Activated T-cell treated with anti-CD3 and anti-CD28 coated beads, Interleukin-2, amount 50 U/mL, for 24 hours (primary cell): ENCODE measurements around the gene ZNF579.

Experiments
- DNase-seq: peaks from one replicate; pipeline ENCODE4 v3.0.0-alpha.2; 2020
- H3K27ac Mint-ChIP-seq: 2 replicates; pipeline ENCODE4 v1.8.0; 2020; ENCODE audit warnings: mild to moderate bottlenecking, mixed read lengths
- H3K27me3 Mint-ChIP-seq: 2 replicates; pipeline ENCODE4 v1.8.0; 2020; ENCODE audit warnings: mixed read lengths
- H3K36me3 Mint-ChIP-seq: 2 replicates; pipeline ENCODE4 v1.8.0; 2020; ENCODE audit warnings: low read depth, mixed read lengths
- H3K4me1 Mint-ChIP-seq: 2 replicates; pipeline ENCODE4 v1.8.0; 2020; ENCODE audit warnings: low read depth, mixed read lengths
- H3K4me3 Mint-ChIP-seq: 2 replicates; pipeline ENCODE4 v1.8.0; 2020; ENCODE audit warnings: mild to moderate bottlenecking, moderate library complexity, mixed read lengths
- H3K9me3 Mint-ChIP-seq: 2 replicates; pipeline ENCODE4 v1.8.0; 2020; ENCODE audit warnings: mixed read lengths

The ZNF579 gene

GRCh38 chr19:55616395-55616875 is 35.8 kb upstream of the ZNF579 start:
- H3K27me3 Mint-ChIP-seq = no peaks in the 10 kb centered on the region
- no peak overlapping the region for H3K4me3 Mint-ChIP-seq
- H3K27ac Mint-ChIP-seq = no peak overlapping the region
- no peak for DNase-seq
- no peaks in the 10 kb centered on the region for H3K9me3 Mint-ChIP-seq
- peaks cover 63% of the 10 kb centered on the region for H3K36me3 Mint-ChIP-seq
- peaks cover 32% of the 10 kb centered on the region for H3K4me1 Mint-ChIP-seq

DNA sequence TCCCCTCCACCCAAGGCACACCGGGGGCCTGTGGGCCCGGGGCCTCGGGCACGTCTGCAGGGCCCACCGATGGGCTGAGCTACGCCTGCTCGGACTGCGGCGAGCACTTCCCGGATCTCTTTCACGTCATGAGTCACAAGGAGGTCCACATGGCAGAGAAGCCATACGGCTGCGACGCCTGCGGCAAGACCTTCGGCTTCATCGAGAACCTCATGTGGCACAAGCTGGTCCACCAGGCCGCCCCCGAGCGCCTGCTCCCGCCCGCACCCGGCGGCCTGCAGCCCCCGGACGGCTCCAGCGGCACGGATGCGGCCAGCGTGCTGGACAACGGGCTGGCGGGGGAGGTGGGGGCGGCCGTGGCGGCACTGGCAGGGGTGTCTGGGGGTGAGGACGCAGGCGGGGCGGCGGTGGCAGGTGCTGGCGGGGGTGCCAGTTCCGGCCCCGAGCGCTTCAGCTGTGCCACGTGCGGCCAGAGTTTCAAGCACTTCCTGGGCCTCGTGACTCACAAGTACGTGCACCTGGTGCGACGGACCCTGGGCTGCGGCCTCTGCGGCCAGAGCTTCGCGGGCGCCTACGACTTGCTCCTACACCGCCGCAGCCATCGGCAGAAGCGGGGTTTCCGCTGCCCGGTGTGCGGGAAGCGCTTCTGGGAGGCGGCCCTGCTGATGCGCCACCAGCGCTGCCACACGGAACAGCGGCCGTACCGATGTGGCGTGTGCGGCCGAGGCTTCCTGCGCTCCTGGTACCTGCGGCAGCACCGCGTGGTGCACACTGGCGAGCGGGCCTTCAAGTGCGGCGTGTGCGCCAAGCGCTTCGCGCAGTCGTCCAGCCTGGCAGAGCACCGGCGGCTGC is 35.1 kb upstream of the ZNF579 start:
- H3K27ac Mint-ChIP-seq = no peak overlapping the region
- DNase-seq = no peak
- H3K27me3 Mint-ChIP-seq = no peaks in the 10 kb centered on the region
- H3K4me1 Mint-ChIP-seq = peaks cover 32% of the 10 kb centered on the region
- no peak overlapping the region for H3K4me3 Mint-ChIP-seq
- H3K36me3 Mint-ChIP-seq = peaks cover 64% of the 10 kb centered on the region
- no peaks in the 10 kb centered on the region for H3K9me3 Mint-ChIP-seq

- H3K4me1 Mint-ChIP-seq = peaks cover 30% of the 10 kb centered on the region
- H3K4me3 Mint-ChIP-seq = no peak overlapping the region
- H3K36me3 Mint-ChIP-seq = peaks cover 64% of the 10 kb centered on the region
- DNase-seq = no peak
- H3K9me3 Mint-ChIP-seq = no peaks in the 10 kb centered on the region
- H3K27me3 Mint-ChIP-seq = no peaks in the 10 kb centered on the region
- no peak overlapping the region for H3K27ac Mint-ChIP-seq
Measured at GRCh38 chr19:55614711-55615542, 34.3 kb upstream of the ZNF579 start.

DNA sequence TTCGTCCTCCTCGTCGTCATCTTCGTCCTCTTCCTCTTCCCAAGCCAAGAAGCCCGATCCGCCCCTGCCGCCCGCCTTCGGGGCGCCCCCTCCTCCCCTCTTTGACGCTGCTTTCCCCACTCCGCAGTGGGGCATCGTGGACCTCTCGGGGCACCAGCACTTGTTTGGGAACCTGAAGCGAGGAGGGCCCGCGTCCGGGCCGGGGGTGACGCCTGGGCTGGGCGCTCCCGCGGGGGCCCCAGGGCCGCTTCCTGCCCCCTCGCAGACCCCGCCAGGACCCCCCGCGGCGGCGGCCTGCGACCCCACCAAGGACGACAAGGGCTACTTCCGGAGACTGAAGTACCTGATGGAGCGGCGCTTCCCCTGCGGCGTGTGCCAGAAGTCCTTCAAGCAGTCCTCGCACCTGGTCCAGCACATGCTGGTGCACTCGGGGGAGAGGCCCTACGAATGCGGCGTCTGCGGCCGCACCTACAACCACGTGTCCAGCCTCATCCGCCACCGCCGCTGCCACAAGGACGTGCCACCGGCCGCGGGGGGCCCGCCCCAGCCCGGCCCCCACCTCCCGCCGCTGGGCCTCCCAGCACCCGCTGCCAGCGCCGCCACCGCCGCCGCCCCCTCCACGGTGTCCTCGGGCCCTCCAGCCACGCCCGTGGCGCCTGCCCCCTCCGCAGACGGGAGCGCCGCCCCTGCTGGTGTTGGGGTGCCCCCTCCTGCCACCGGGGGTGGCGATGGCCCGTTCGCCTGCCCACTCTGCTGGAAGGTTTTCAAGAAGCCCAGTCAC is 33.5 kb upstream of the ZNF579 start:
- Mint-ChIP-seq H3K27me3 (no peaks in the 10 kb centered on the region), H3K4me1 (peaks cover 30% of the 10 kb centered on the region), H3K4me3 (no peak overlapping the region), H3K36me3 (peaks cover 65% of the 10 kb centered on the region), H3K9me3 (no peaks in the 10 kb centered on the region), H3K27ac (no peak overlapping the region)
- DNase-seq = no peak

- no peaks in the 10 kb centered on the region for H3K27me3 Mint-ChIP-seq
Measured at GRCh38 chr19:55613396-55613795, 32.7 kb upstream of the ZNF579 start.

DNA sequence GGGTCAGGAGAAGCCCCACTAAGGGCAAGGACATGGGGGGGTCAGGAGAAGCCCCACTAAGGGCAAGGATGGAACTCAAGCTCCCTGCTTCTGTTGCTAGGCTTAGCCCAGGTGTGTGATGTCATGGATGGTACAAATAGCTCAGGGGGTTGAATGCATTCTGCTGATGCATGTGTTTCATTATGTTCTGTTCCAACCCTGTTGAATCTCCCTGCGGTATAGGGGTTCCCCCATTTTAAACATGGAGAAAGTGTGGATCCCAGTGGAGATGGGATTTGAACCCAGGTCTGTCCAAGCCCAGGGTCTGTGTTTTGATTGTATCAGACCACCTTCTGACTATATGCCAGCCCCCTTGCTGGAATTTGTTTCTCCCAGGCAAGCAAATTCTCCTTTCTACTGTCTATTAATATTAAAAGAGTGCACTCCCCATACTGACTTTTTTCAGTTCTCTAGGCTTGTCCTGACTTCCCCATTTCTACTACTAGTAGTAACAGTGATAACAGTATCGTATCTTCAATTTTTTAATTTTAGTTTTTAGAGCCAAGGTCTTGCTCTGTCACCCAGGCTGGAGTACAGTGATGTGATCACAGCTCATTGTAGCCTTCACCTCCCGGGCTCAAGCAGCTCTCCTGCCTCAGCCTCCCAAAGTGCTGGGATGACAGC is 31.5 kb upstream of the ZNF579 start:
- no peak for DNase-seq
- H3K4me3 Mint-ChIP-seq = no peak overlapping the region
- H3K9me3 Mint-ChIP-seq = no peaks in the 10 kb centered on the region
- H3K27me3 Mint-ChIP-seq = no peaks in the 10 kb centered on the region
- peak overlapping the region; percentile 67 for H3K27ac Mint-ChIP-seq
- H3K4me1 Mint-ChIP-seq = peaks cover 45% of the 10 kb centered on the region
- H3K36me3 Mint-ChIP-seq = peaks cover 72% of the 10 kb centered on the region

More at GRCh38 chr19:55613396-55613795, 32.7 kb upstream of the ZNF579 start:
- peaks cover 72% of the 10 kb centered on the region for H3K36me3 Mint-ChIP-seq
- H3K4me3 Mint-ChIP-seq = no peak overlapping the region
- DNase-seq = no peak
- H3K9me3 Mint-ChIP-seq = no peaks in the 10 kb centered on the region
- no peak overlapping the region for H3K27ac Mint-ChIP-seq
- peaks cover 35% of the 10 kb centered on the region for H3K4me1 Mint-ChIP-seq

- Mint-ChIP-seq H3K27ac (peak overlapping the region; percentile 67), H3K27me3 (no peaks in the 10 kb centered on the region), H3K4me1 (peaks cover 51% of the 10 kb centered on the region), H3K4me3 (no peak overlapping the region), H3K9me3 (no peaks in the 10 kb centered on the region), H3K36me3 (peaks cover 73% of the 10 kb centered on the region)
- DNase-seq = no peak
Measured at GRCh38 chr19:55611300-55611982, 30.8 kb upstream of the ZNF579 start.

DNA sequence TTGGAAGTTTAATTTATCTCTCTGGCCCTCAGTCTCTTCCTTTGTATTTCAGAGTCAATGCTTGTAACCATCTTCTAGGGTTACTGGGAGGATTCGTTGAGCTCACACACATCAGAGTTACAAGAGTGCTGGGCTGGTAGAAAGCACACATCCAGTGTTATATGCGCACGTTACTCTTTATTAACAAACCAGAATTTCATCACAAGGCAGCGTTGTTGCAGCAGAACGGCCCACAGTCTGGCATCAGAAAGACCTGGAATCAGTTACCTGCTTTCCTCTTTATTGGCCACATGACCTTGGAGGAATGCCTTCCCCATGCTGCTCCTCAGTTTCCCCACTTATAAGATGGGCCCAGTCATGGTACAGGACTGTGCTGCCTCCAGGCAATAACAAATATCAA is 28.7 kb upstream of the ZNF579 start:
- H3K27ac Mint-ChIP-seq = peak overlapping the region; percentile 6
- no peak for DNase-seq
- no peak overlapping the region for H3K4me3 Mint-ChIP-seq
- H3K9me3 Mint-ChIP-seq = no peaks in the 10 kb centered on the region
- H3K4me1 Mint-ChIP-seq = peaks cover 62% of the 10 kb centered on the region
- H3K36me3 Mint-ChIP-seq = peaks cover 69% of the 10 kb centered on the region
- H3K27me3 Mint-ChIP-seq = no peaks in the 10 kb centered on the region

DNA sequence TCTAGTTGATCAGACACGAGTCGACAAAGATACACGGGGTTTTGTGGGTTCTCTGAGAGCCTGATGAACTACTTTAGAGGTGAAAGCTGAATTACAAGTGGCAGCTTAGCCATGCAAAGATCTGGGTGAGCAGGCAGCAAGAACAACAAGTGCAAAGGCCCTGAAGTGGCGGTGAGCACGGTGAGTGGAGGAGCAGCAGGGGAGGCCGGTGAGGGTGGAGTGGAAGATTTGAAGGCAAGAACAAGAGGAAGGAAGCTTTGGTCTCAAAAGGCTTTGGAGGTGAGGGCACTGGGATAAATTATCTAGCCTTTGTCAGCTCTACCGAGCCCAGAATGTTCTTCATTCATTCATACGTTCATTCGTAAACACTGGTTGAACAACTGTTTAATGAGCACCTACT is 26.2 kb upstream of the ZNF579 start:
- DNase-seq = no peak
- H3K27me3 Mint-ChIP-seq = no peaks in the 10 kb centered on the region
- peaks cover 65% of the 10 kb centered on the region for H3K4me1 Mint-ChIP-seq
- H3K36me3 Mint-ChIP-seq = peaks cover 61% of the 10 kb centered on the region
- peak overlapping the region; percentile 97 for H3K27ac Mint-ChIP-seq
- H3K4me3 Mint-ChIP-seq = peak overlapping the region; percentile 88
- H3K9me3 Mint-ChIP-seq = no peaks in the 10 kb centered on the region

DNA sequence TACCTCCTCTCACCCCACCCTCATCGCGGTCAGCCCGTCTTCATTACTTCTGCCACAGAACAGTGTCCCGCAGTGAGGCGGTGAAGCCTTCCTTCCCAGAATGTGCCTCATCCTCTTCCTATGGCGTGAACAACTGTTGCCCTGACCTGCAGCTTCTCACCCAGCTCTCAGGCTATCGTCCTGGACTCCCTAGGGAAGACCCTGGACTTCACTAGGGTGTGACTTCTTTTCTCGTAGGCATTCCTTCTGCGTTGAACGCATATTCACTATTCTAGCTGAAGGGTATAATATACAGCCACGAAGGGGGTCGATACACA is 25.8 kb upstream of the ZNF579 start:
- peaks cover 65% of the 10 kb centered on the region for H3K4me1 Mint-ChIP-seq
- DNase-seq = no peak
- peak overlapping the region; percentile 97 for H3K27ac Mint-ChIP-seq
- H3K9me3 Mint-ChIP-seq = no peaks in the 10 kb centered on the region
- no peaks in the 10 kb centered on the region for H3K27me3 Mint-ChIP-seq
- H3K4me3 Mint-ChIP-seq = peak overlapping the region; percentile 88
- H3K36me3 Mint-ChIP-seq = peaks cover 60% of the 10 kb centered on the region

DNA sequence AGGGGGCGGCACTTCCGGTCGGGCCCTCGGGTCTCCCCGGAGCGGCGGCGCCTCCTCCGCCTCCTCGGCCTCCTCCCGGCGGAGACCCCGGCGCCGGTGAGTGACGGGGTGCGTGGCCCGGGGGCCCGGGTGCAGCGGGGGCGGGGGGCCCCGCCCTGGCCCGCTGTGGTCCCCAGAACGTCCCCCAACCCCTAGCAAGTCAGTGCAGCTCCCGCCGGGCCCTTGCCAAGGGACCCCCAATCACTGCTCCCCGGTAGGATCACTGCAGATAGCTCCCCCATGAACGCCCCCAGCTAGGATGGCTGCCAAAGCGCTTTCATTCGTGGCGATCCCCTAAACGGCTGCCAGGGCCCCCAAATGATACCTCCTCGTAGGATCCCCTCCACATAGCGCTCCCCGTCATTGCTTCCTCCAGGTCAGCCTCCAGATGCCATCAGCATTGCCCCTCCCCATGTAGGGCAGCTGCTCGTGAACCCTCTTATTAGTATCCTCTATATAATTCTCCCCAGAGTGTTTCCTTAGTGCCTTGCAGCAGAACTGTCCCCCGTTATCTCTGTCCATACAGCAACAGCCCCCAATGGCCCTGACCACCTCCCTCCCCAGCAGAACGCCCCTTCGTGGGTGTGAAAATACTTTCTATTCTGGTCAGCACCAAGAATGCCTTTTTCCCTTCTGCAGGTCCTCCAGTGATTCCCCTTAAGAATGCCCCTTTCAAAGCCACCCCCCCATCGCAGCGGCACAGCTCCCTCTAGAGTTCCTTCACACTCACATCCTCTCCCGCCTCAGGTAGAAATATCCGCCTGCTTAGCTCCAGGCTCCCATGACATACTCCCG is 25.2 kb upstream of the ZNF579 start, which contains the start of gene ZNF865:
ZNF865 (plus strand) TSS at position 11 of the 834 bp plus-strand sequence. CDS start 7,972 bp downstream, outside the sequence.
- Mint-ChIP-seq H3K27ac (peak within 1 kb of the TSS; percentile 97), H3K27me3 (no peaks in the 10 kb centered on the region), H3K4me1 (peaks cover 65% of the 10 kb centered on the region), H3K4me3 (peak within 1 kb of the TSS; percentile 88), H3K36me3 (peaks cover 56% of the 10 kb centered on the region), H3K9me3 (no peaks in the 10 kb centered on the region)
- DNase-seq = peak; percentile 78

DNA sequence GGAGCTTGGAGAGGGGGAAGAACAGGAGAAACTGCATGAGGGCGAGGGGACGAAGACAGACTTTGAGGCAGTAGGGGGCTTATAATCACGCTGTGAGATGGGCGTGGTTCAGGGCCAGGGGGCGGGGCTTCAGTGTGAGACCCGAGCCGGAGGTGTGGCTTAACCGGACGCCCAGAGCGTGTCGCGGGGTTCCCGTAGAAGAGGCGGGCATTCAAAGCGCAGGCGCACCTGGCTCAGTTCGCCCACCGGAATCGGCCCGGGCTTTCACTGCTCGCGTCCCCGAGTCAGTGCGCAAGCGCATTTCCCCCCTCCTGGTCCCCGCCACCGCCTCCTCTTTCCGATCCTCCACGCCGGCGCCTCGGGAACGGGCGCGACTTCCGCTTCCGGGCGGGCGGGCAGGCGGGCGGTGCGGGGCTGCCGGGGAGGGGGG is 24.6 kb upstream of the ZNF579 start:
- peak overlapping the region; percentile 95 for H3K27ac Mint-ChIP-seq
- peaks cover 50% of the 10 kb centered on the region for H3K36me3 Mint-ChIP-seq
- peak overlapping the region; percentile 76 for H3K4me3 Mint-ChIP-seq
- H3K4me1 Mint-ChIP-seq = peaks cover 61% of the 10 kb centered on the region
- H3K9me3 Mint-ChIP-seq = no peaks in the 10 kb centered on the region
- peak; percentile 98 for DNase-seq
- H3K27me3 Mint-ChIP-seq = no peaks in the 10 kb centered on the region
